GM19463 (cell line): ENCODE results near the gene KRTAP2-1.
"Not testable (repeated sequence)": the region's sequence is repeated elsewhere in the genome, so short reads cannot be mapped to it uniquely, and the experiment has no call there.

Experiments
- ATAC-seq: cut with Tn5 transposase; IDR thresholded peaks from one replicate; pipeline ENCODE4 v1.9.1; 2021; ENCODE audit warnings: mild to moderate bottlenecking, moderate library complexity; ENCODE audit not compliant: unreplicated experiment

KRTAP2-1 gene, protein sequence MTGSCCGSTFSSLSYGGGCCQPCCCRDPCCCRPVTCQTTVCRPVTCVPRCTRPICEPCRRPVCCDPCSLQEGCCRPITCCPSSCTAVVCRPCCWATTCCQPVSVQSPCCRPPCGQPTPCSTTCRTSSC

DNA sequence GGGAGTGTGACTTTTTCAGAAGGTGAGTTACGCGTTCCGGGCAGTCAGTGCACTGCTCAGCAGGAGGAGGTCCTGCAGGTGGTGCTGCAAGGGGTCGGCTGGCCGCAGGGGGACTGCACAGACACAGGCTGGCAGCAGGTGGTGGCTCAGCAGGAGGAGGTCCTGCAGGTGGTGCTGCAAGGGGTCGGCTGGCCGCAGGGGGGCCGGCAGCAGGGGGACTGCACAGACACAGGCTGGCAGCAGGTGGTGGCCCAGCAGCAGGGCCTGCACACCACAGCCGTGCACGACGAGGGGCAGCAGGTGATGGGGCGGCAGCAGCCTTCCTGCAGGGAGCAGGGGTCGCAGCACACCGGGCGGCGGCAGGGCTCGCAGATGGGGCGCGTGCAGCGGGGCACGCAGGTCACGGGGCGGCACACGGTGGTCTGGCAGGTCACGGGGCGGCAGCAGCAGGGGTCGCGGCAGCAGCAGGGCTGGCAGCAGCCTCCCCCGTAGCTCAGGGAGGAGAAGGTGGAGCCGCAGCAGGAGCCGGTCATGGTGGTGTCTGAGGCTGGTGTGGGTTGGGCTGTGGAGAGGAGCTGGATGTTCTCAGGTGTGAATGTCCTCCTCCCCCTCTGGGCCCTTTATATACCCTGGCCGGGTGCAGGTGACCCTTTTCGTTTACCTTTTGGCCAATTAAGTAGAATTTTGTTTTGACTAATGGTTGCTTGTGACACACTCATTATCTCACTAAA, at the start of gene KRTAP2-1:
Gene KRTAP2-1, minus strand, starts transcription at position 582 of the 731 bp plus-strand sequence. Its CDS starts 49 bp downstream, at position 533.
- not testable (repeated sequence) for ATAC-seq

DNA sequence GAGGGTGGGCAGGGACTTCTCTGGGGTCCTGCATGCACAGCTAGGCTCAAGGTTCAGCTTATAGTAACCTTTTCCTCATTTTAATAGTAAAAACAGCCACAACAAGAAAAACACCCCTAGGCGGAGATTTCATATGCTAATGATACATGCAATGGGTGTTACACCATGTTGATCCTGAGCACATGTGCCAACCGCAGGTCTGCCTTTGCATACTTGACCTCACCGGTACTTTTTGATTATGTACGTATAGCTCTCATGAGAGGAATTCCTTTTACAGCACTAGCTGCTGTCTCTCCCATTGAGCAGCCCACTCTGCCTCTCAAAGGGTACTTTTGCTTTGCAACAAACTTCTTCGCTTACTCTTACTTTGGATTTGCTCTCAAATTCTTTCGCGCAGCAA, 48.9 kb upstream of the KRTAP2-1 start:
- ATAC-seq, result no peak

DNA sequence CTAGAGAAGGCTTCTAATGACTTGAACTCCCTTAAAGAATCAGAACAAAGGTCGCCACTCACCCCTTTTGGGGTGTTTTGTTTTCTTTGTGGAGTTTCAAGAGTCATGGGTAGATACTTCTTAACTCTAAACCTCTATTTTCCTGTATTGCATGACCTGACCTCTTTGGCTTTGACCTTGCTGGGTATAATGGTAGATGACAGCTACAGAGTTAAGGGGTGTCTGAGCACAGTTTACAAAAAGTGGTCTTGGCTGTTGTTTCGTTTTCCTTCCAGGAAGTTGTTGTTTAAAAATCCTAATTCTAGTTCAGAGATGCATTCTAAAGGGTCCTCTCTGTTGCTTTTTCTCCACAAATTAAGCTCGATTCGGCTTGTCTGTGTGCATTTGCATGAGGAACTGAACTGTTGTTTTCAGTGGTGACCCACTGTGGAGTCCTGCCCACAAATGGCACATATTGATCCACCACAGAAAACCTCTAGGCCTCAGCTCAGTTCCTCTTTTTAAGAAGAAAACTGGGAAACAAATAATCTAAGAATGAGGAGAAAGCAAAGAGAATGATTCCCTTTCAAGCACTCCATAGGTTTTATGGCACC, 41.7 kb upstream of the KRTAP2-1 start:
- ATAC-seq, result not testable (repeated sequence)

DNA sequence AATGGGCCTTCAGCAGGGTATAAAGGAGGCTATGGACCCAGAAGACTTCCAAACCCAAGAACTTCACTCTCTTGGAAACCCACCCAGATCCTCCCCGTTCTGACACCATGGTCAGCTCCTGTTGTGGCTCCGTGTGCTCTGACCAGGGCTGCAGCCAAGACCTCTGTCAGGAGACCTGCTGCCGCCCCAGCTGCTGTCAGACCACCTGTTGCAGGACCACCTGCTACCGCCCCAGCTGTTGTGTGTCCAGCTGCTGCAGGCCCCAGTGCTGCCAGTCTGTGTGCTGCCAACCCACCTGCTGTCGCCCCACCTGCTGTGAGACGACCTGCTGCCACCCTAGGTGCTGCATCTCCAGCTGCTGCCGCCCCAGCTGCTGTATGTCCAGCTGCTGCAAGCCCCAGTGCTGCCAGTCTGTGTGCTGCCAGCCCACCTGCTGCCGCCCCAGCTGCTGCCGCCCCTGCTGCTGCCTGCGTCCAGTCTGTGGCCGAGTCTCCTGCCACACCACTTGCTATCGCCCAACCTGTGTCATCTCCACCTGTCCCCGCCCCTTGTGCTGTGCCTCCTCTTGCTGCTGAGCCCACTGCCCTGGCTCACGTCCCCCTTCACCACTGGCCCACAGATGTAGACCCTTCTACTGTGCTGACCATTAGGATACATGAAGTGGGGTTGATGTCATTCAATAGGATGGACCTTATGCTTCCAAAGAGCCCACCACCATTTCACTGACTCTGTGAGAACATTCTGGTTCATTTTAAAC, 37.2 kb upstream of the KRTAP2-1 start, which contains the start of gene KRTAP4-7:
Gene KRTAP4-7, plus strand, starts transcription at position 51 of the 757 bp plus-strand sequence. Its CDS starts 57 bp downstream, at position 108.
- ATAC-seq, result not testable (repeated sequence)

DNA sequence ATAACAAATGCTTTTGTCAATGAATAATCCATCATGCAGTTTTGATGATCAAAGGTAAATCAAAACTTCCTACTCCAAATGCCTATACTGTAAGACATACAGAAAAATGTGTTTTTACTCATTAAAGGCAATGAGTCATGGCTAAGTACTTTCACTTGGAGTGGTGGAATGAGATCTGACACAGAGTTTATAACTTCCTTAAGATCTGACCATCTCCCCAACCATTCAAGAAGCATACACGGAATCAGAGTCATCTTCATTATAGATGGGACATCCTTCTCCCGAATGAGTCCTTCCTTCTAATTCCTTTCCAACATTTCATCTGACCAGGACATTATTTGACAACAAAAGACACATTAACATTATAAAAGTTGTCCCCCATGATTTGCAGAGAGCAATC, 36.3 kb upstream of the KRTAP2-1 start:
- not testable (repeated sequence) for ATAC-seq

DNA sequence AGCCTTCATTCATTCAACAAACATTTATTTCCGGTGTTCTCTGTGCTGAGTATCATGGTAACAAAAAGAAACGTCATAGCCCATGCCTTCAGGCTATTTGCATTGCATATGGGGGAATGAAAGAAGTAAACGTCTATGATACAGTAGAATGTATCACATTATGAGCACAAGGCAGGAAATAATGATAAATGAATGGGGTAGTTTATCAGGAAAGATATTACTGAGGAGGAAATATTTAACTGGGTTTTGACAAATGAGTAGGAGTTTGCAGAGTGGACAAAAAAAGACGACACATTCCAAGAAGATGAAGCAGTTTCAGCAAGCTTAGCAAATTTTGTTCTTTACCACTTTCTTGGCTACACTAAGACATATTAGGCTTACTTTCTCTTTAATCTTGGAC, 35.5 kb upstream of the KRTAP2-1 start:
- no peak for ATAC-seq

DNA sequence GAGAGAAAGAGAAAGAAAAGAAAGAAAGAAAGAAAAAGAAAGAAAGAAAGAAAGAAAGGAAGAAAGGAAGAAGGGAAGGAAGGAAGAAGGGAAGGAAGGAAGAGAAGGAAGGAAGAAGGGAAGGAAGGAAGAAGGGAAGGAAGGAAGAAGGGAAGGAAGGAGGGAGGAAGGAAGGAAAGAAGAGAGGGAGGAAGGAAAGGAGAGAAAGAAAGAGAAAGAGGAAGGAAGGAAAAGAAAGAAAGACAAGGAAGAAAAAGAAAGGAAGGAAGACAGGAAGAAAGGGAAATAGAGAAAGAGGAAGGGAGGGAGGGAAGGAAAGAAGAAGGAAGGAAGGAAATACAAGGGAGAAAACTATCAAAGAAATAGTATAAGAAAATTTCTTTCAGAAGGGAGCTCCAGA, 29.7 kb upstream of the KRTAP2-1 start:
- ATAC-seq, result no peak

DNA sequence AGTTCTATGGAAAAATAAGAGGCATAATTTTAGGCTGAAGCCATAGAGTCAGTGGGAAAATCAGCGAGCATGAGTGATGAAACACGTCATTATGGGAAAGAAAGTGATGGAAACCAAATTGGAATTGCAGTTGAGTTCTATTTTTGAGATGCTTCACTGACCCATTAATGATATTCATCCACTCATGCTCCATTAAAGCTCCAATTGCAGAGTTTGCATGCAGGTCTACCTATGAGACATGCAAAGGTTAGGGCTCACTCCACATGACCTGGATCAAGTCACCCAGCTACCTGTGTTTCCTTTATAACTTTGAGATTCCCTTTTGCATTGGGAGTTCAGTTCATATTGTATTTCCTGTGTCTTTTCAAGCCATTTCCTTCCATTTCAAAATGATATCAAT, 26.6 kb upstream of the KRTAP2-1 start:
- no peak for ATAC-seq

DNA sequence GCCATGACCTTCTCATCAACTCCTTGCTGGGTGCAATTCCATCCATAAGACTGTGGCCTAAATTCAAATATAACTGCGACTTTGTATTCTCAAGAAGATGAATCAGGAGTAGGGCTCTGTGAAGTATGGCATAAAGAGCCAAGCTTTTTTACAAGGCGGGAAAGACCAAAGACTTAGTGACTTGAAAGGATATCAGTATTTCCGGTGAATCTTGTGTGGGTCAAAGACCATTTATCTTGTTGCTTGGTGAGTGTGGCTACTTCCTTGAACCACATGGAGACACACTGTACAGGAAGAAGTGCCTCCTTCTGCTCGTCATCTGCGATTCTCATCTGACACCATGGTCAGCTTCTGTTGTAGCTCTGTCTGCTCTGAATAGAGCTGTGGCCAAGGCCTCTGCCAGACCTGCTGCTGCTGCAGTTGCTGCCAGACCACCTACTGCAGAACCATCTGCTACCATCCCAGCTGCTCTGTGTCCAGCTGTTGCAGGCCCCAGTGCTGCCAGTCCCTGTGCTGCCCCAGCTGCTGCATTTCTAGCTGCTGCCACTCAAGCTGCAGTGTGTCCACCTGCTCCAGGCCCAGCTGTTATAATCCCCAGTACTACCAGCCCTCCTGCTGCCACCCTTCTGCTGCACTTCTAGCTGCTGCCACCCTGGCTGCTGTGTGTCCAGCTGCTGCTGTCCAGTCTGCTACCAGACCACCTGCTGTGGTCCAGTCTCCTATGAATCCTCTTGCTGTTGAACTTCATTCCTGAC, 24.7 kb upstream of the KRTAP2-1 start:
- no peak for ATAC-seq

DNA sequence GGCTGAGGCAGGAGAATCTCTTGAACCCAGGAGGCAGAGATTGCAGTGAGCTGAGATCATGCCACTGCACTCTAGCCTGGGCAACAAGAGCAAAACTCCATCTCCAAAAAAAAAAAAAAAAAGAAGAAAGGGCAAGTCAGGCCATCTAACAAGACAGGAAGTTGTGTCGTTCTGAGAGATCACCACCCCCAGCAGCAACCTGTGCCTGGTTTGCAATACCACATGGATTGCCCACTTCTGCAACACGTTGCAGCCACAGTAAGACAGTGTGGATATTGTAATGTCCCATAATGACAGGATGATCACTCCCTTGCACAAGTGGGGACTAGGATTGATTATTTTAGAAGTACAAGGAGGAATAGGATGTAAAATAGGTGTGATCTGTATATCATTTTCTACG, 21.9 kb upstream of the KRTAP2-1 start:
- no peak for ATAC-seq

DNA sequence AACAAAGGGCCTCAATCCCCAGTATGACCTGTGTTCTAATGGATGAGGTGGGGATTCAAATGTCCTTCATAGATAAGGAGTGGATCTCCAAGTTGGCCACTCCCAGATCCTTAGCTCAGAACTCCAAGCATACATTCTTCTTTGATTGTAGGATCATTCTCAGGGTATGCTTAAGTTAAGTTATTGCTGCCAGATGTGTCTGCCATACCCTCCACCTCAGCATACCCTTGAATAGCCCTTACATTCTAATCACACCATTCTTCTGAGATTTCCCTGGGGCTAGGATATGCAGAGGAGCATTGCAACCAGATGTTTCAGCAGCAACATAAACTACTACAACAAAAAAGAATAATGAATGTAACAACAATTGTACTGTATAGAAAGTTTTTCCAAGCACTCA, 20.2 kb upstream of the KRTAP2-1 start:
- ATAC-seq, result no peak

DNA sequence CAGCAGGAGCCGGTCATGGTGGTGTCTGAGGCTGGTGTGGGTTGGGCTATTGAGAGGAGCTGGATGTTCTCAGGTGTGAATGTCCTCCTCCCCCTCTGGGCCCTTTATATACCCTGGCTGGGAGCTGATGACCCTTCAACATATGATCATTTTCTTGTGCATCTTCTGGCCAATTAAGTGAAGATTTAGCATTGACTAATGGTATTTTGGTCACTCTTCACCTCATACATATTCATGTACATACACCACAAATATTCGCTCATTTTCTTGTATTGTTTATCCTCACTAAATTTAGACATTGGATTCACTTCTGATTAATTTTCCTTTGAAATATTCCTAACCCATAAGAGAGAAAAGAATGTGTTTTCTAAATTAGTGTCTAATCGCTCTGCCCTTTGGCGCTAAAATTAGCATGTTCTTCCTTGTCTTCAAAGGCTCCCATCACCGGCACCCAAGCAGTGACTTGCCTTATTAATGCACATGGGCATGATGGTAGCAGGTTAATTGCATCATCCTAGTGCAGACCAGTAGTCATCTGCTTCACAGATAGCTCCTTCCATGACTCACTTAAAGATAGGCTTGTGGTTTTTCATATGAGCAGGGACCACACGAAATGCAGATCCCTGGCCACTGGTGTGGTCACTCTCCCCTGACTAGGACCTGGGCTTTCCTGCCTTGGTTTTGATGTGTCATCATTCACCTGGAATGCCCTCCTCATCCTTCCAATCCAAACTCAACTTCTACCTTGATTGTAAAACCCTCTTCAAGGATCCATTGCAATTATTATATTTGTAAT, 18.9 kb upstream of the KRTAP2-1 start, which contains the start of gene KRTAP2-4:
Gene KRTAP2-4, minus strand, starts transcription at position 51 of the 796 bp plus-strand sequence. Its CDS starts 34 bp downstream, at position 17.
- ATAC-seq, result no peak

DNA sequence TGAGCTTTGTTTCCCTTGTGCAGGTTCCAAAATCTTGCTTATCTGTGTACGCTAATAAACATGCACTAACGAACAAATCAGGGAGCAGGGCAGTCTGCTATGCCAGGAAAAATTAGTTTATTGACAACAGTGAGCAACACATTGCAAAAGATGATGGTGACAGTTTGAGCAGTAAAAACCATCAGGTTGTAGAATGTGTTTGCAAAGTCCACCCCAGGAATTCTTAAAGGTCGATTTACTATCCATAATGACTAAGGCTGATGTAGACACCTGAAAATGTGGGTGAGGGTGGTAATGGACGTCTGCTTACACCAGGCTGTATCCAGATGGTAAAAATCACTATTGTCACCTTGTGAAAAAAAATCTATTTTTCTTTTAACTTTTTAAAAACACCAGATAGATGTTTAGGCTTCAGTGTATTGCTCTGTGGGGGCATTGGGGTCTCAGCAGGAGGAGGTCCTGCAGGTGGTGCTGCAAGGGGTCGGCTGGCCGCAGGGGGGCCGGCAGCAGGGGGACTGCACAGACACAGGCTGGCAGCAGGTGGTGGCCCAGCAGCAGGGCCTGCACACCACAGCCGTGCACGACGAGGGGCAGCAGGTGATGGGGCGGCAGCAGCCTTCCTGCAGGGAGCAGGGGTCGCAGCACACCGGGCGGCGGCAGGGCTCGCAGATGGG, 18.0 kb upstream of the KRTAP2-1 start:
- ATAC-seq, result not testable (repeated sequence)

DNA sequence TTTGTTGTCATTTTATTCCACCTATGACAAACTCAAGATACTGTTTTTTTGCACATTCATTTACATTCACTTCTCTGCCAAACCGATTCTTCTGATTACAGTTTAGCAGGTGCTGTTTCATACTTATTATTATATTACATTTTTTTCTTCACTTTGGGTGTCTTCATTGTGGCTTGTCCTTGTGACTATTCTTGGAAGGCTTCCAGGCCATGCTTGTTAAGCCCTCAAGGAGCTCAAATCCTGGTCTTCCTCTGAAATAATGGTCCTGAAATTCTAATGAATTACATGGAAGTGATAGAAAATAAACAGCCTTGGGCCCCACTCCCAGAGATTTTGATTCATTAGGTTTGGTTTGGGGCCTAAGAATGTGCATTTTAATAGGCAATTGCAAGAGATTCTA, 17.2 kb upstream of the KRTAP2-1 start:
- no peak for ATAC-seq

DNA sequence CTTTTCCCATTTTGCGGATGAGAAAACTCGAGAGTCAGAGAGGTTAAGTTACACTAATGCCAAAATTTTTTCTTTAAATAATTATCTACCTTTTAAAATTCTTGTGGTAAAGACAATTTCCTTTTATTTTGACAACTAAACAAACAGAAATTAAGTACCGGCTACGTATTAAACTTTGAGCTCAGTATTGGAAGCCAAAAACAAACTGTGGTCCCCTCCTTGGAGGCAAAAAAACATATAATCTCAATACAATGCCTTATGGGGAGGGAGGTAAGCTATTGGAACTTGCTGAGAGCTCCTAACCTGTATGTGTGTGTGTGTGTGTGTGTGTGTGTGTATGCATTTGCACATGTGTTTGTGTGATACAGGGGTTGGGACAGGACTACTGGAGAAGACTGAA, 16.3 kb upstream of the KRTAP2-1 start:
- ATAC-seq, result no peak

DNA sequence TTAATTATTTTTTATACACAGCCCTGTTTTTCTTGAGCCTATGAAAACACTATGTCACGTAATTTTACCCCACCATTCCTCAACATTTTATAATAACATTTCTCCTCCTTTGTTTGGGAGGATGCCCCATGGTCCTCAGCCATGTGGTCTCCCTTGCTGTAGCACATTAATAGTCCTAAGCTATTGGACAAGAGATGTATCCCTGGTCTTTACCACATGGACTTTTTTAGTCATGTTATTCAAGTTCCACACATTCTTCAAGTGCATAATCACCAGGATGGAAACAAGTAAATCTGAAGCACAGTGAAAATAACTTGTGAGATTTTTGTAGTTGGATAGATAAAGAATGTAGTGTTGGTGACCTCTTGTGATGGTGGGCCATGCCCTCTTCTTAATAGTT, 14.8 kb upstream of the KRTAP2-1 start:
- no peak for ATAC-seq

DNA sequence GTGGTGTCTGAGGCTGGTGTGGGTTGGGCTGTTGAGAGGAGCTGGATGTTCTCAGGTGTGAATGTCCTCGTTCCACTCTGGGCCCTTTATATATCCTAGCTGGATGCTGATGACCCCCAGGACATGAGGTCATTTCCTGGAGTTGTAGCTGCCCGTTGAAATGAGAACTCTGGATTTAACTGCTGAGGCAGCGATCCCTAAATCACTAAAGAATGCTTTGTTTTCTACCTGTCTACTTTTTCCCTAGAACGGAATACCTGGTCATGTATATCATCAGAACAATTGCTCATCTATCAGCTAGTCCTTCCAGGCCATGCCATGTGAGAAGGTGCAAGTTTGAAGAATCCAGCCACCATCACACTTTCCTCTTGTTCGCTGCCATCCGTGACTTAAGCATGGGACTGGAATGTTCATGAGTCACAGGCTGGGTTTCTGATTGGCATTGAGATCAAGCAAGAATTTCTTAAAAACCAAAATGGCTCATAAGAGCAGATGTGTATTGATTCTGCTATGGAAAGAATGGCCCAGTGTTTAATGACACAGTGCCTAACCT, 13.0 kb upstream of the KRTAP2-1 start, which contains the start of gene KRTAP2-3:
Gene KRTAP2-3, minus strand, starts transcription at position 63 of the 553 bp plus-strand sequence. CDS start 64 bp downstream, outside the sequence.
- no peak for ATAC-seq

DNA sequence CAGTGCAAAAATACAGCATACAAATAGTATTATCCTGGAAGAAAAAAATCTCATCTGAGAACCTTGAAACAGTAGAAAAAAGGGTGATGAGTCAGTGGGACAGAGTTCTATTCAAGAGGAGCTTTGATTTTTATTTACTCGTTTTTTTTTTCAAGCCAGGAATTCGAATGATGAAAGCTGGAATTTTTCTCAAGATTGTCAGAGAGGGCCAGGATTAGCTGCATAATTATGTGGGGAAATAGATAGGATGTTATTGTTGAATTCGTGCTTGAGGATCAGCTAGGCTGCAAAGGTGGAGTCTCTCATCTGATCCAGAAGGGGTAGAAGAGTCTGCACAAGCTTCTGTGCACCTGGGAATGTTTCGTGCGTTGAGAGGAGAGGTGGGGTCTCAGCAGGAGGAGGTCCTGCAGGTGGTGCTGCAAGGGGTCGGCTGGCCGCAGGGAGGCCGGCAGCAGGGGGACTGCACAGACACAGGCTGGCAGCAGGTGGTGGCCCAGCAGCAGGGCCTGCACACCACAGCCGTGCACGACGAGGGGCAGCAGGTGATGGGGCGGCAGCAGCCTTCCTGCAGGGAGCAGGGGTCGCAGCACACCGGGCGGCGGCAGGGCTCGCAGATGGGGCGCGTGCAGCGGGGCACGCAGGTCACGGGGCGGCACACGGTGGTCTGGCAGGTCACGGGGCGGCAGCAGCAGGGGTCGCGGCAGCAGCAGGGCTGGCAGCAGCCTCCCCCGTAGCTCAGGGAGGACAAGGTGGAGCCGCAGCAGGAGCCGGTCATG, 12.3 kb upstream of the KRTAP2-1 start:
- not testable (repeated sequence) for ATAC-seq
